GM11168 (cell line): Measurements from ENCODE around the gene PARN.
"Not testable (repeated sequence)": the region's sequence is repeated elsewhere in the genome, so short reads cannot be mapped to it uniquely, and the experiment has no call there.

Experiments used
- in situ Hi-C: fragments of 300-500 bp; cut with MboI; formaldehyde crosslinking; loops from one replicate; pipeline ENCODE4 v1.12.0; 2022; ENCODE audit warnings: low sequenced_read_pairs; ENCODE audit not compliant: unreplicated experiment

PARN gene

GRCh38 chr16:14449790-14450480, 180.1 kb downstream of the PARN start:
- in situ Hi-C loops = no loop called here

DNA sequence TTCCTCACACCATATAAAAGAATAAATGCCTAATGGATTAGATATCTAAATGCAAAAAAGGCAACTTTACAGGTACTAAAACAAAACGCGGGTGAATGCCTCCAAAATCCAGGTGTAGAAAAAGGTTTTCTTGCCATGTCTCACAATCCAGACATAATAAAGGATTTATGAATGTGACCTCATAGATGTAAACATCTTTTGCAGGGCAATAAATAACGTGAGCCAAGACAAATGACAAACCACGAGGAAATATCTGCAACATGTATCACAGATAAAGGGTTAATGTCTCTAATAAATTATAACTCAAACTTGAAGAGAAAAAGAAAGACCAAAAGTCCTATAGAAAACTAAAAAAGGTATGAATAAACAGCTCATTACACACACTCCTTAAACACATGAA, 180.7 kb downstream of the PARN start:
- in situ Hi-C loops = no loop called here

GRCh38 chr16:14448879-14449278, 181.2 kb downstream of the PARN start:
- in situ Hi-C loops = no loop called here

- in situ Hi-C loops = no loop called here
Measured at GRCh38 chr16:14447783-14448182, 182.3 kb downstream of the PARN start.

GRCh38 chr16:14446796-14447195, 183.3 kb downstream of the PARN start:
- in situ Hi-C loops = no loop called here

GRCh38 chr16:14445937-14446715, 183.9 kb downstream of the PARN start:
- in situ Hi-C loops = no loop called here

DNA sequence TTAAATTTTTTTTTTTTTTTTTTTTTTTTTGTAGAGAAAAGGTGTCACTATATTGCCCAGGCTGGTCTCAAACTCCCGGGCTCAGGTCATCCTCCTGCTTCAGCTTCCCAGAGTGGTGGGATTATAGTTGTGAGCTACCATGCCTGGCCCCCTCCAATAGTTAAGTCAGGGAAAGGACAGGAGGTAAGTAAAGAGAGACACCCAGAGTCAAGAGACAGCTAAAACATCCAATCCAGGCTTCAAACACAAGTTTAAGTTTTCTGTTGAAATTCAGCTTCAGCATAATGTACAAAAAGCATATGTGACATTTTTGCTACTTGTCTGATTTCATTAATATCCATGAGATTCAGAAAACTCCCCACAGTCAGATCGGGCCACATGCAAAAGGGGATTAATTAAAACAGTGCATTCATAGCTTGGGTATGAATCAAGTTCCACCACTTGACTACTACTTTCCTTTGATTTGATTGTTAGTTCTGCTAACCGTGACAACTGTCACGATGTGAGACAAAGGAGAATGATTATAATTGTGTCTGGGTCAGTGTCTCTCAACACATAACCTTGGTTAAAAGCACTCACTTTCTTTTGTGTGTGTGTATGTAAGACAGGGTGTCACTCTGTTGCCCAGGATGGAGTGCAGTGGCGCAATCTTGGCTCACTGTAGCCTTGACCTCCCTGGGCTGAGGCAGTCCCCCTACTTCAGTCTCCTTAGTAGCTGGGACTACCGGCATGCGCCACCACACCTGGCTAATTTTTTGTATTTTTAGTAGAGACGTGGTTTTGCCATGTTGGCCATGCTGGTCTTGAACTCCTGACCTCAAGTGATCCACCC, 184.9 kb downstream of the PARN start:
- in situ Hi-C loops = no loop called here

DNA sequence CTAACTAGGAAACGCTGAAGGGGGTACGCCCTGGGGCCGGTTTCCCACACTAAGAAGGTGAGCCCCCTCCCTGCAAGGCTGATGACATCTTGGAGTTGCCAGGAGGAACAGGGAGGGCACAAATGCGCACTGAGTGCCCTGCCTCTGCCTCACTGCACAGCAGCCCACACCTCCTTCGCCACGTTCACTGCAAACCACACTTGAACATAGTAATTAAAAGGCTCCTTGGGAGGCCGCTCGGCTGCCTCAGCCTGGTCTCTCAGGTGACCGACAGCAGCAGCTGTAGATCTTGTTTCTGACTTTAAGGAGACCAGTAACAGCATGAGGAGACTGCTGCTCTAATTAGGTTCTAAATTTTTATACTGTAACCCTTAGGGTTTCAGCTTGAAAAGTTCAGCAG, 188.5 kb downstream of the PARN start:
- in situ Hi-C loops = not testable (repeated sequence)

- in situ Hi-C loops = no loop called here
Measured at GRCh38 chr16:14438256-14438655, 191.8 kb downstream of the PARN start.

DNA sequence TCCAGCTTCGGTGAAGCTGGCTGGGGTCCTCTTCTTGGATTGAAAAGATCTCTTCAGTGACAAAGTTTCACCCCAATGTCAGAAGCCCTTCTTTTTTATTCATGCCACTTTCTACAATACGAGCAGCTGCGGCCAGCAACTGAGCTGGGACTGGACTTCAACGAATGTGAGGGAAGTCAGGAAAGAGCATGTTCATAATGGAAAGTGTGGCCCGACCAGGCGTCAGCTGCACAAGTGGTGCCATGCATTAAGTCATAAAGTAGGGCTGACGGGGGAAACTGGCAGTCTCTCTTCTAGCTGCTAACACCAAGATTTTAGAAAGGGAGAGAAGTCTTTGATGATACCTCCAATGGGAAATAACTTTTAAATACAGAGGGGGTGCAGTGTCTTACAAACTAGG, 192.6 kb downstream of the PARN start:
- in situ Hi-C loops = no loop called here

- in situ Hi-C loops = no loop called here
Measured at GRCh38 chr16:14436401-14436955, 193.6 kb downstream of the PARN start.

- in situ Hi-C loops = no loop called here
Measured at GRCh38 chr16:14434860-14435259, 195.2 kb downstream of the PARN start.

GRCh38 chr16:14428971-14429637, 201.0 kb downstream of the PARN start:
- in situ Hi-C loops = not testable (repeated sequence)

DNA sequence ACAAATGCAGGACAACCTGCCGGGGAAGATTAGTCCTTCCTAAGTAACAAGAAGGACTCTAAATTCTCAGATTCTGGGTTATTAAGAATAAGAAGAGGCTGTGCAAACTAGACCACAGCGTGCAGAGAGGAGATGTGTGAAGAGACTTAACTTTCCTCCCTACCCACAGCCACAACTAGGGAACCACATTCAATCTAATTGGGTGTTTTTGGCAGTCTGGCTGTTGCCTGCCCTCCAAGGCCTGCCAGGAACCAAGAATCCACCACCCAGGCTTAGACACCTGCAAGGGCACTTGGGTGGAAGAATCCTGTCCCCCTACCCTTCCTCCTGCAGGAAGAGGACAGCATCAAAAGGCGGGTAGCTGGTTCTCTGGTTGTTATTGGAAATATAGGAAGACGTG, 202.0 kb downstream of the PARN start:
- in situ Hi-C loops = no loop called here

DNA sequence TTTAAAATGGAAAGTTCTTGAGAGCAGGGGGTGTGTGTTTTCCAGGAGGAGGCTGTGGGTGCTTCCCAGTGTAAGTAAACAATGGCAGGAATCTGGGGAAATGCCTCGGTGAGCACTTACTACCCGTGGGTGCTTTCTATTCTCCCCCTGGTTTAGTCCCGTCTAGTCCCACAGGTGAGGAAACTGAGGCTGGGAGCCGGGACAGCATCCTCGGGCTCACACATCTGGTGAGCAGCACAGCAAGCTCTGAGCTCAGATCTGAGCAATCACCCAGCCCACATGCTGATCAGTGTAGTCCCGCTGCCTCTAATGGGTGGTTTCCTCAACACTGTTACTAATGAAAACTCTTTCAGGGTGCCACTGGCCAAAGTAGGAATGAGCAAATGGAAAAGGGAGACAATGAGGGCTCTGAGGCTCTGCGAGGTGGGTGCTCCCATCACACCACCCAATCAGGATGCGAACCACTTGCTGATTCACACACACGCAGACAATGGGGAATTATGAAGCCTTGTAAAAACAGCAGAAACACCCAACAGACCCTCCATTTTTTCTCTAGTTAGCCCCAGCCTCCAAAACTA, 202.6 kb downstream of the PARN start:
- in situ Hi-C loops = no loop called here

DNA sequence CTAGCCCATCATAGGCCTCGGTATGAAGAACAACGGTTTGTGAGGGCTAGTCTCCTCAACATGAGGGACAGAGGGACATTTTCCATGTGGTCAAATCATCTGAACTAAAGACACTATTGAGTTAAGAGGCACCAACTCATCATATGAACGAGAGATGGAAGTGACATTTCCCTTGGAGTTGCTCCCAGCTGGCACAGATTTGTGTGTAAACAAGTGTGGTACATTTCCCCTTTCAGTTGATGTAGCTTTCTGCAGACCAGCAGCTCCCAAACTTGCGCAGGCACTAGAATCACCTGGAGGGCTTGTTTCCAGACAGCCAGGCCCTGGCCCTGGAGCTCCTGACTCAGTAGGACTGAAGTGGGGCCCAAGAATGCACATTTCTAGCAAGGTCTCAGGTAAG, 205.5 kb downstream of the PARN start:
- in situ Hi-C loops = no loop called here

DNA sequence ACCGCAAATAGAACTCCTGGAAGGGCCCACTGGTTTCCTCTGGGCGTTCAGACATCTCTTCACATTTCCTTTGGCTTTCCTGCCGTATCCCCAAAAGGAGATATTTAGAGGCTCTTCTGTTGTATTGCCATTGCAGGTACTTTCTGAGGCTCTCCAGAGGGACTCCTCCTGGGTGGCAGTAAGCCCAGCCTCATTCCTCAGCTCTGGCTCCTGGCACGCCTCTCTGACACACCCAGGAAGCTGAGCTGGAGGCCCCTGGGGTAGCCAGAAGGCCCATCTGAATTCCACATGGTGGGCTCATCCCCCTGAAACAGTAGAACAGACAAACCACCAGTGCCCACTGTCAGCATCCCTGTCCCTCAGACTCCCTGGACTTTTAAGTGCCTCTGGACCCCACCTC, 206.7 kb downstream of the PARN start:
- in situ Hi-C loops = no loop called here

DNA sequence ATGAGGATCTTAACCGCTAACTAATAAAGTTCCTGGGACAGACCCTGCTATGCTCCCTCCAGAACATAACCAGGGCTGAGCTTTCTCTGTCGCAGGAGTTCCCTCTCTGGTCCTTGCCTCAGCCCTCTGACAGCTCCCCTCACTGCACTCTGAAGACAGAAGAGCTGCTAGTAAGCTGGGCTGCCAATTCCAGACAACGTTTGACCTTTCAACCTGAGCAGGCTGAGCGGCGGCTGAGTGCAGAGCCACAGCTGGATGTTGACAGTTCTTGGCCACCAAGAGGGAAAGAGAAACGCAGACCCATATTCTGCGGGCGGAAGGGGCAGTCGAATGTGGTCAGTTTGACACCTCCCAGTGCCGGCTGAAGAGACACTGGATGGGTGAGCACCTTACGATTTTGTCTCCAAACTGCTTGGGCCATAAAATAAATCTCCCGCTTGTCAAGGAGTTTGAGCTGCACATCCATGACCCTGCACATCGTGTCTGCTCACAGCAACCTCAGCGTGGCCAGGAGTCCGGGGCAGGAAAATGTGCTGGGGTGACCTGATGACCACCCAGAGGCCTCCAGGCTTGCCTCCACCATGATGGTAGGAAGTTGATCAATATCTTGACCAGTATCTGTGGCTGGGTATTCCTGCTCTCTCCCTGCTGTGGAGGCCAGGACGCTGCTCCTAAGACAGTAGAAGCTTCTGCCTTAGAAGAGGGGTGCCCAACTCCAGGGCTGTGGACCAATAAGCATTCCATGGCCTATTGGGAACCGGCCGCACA, 209.2 kb downstream of the PARN start:
- in situ Hi-C loops = no loop called here

DNA sequence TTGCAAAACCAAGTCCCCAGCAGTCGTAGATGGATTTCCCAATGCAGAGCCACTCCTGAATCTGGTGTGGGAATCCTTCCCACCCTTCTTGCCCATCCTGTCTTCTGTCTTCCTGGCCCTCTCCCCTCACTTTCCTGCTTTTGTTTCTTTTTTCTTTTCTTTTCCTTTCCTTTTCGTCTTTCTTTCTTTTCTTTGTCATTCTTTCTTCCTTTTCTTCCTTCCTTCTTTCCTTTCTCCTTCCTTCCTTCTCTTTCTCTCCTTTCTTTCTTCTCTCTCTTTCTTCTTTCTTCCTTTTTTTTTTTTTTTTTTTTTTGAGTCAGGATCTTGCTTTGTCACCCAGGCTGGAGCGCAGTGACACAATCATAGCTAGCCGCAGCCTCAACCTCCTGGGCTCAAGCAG, 209.8 kb downstream of the PARN start:
- in situ Hi-C loops = not testable (repeated sequence)
